Right ventricle myocardium inferior (tissue), 1 donor: ENCODE measurements around the gene CASP6. TPM values are rescaled to one million over a fixed set of nuclear protein-coding genes. Genes with fewer than 3 reads are reported as not detected.
"Not testable (repeated sequence)": the region's sequence is repeated elsewhere in the genome, so short reads cannot be mapped to it uniquely, and the experiment has no call there.

Source experiments
- ATAC-seq: fragments of 200-7000 bp; cut with Tn5 transposase; one replicate; pipeline ENCODE4 v1.9.1; 2020; ENCODE audit warnings: mild to moderate bottlenecking, moderate library complexity
- DNase-seq: peaks from one replicate; pipeline ENCODE4 v3.0.0; 2021; ENCODE audit errors: missing footprints
- intact Hi-C: fragments of 100-400 bp; cut with DNase I; formaldehyde crosslinking; loops from one replicate; pipeline ENCODE4 v1.11.0; 2022
- total RNA-seq: library from RNA; stranded (reverse); fragmentation: NEBNext Ultra II Directional; extraction: Animal tissue kit (Norgen Biotek cat#: 25700); gene quantifications from one replicate; pipeline ENCODE4 v1.2.1, GENCODE V29; 2021
- donor health status: DM: no; HTN: yes; CAD: no; lungs with severe emphysema.

The CASP6 gene
- total RNA-seq, 1 donor from 2014 or later = 8.9 TPM

DNA sequence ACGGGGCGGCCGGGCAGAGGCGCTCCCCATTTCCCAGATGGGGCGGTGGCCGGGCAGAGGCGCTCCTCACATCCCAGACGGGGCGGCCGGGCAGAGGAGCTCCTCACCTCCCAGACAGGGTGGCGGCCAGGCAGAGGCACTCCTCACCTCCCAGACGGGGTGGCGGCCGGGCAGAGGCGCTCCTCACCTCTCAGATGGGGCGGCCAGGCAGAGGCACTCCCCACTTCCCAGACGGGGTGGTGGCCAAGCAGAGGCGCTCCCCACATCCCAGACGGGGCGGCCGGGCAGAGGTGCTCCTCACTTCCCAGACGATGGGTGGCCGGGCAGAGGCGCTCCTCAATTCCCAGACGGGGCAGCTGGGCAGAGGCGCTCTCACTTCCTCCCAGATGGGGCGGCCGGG is 24.8 kb downstream of the CASP6 start:
- intact Hi-C loops, ATAC-seq: not testable (repeated sequence)
- peak; percentile 49 for DNase-seq

DNA sequence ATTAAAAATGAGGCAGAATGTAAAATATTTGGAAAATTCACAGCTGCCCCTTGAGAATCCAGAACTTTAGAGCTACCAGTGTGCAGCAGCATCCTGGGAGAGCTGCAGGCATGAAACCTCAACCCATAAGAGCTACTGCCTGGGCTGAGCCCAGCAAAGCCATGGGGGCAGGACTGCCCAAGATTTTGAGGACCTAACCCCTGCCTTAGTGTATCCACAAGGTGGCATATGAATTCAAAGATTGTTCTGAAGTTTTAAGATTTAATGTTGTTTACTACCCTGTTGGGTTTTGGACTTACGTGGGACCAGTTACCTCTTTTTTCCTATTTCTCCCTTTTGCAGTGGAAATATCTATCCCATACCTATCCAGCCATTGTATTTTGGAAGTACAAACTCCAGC is 26.4 kb downstream of the CASP6 start:
- ATAC-seq = no peak
- DNase-seq = peak; percentile 22
- intact Hi-C loops = no loop called here

DNA sequence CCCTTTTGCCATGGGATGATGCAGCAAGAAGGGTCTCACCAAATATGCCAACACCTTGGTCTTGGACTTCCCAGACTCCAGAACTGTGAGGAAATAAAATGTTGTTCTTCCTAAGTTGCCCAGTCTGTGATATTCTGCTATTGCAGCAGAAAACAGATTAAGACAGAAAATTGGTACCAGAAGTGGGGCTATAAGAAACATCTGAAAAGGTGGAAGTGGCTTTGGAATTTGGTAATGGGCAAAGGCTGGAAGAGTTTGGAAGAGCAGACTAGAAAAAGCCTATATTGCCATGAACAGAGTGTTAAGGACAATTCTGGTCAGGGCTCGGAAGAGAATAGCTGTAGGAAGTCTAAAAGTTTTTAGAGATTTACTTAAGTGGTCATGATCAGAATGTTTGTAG is 27.4 kb downstream of the CASP6 start:
- DNase-seq = no peak
- ATAC-seq = no peak
- intact Hi-C loops = no loop called here

DNA sequence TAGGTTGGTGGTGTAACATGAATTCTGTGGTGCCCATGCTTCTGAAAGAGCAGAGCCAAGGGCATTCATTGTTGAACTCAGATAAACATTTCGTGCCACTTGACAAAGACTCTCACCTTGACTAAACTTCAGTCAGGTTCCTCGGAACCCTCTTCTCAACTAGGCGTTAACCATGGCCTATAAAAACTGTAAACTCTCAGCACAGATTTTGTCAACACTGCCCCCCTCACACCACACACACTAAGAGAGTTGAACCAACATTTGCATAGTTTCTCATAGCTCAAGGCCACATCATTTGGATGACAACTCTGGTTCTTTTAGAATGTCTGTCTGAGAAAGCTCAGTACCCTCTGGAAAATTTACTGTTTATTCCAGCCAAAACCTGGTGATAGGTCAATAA is 28.1 kb downstream of the CASP6 start:
- DNase-seq (peak; percentile 13), ATAC-seq (no peak)
- intact Hi-C loops = no loop called here

DNA sequence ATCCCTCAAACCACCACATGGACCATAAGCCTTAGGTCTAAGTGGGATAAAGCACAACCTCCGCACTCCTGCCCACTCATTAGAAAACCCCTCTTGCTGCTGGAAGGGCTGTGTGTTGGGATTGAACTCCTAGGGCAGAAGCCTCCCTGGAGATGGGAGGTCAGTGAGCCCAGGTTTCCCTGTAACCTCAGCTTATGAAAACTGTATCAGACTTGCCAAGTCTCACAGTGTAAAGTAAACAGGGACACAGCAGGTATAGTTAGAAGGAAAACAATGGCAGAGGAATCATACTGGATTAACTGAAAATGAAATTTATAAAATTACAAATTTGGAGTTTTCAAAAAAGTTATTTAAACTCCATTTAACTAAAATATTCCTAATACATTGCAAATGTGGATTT is 29.9 kb downstream of the CASP6 start:
- DNase-seq = no peak
- intact Hi-C loops = no loop called here
- no peak for ATAC-seq

GRCh38 chr4:109672169-109672930 is 30.9 kb downstream of the CASP6 start:
- intact Hi-C loops = no loop called here
- DNase-seq = no peak
- ATAC-seq = no peak

GRCh38 chr4:109671350-109671749 is 31.9 kb downstream of the CASP6 start:
- no peak for DNase-seq
- intact Hi-C loops = no loop called here
- ATAC-seq = no peak

GRCh38 chr4:109665783-109666485 is 37.3 kb downstream of the CASP6 start:
- DNase-seq (no peak), ATAC-seq (no peak)
- intact Hi-C loops = no loop called here

DNA sequence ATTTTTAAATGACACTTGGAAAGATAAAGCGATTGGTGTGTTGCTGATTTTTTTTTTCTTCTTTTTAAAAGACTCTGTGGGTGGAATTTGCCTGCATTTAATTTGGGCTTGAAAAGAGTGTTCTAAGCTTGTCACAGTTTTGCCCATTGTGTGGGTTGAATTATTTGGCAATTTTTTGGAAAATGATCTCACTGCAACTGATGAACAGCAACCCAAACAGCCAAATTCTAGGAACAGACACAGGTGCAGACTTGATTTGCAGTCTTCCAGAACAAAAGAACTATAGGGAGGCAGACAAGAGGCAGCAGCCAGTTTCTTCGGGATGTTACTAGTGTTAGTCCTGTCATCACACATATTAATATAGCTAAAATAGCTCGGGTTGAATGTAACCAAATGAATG is 40.5 kb downstream of the CASP6 start:
- no peak for ATAC-seq
- intact Hi-C loops = no loop called here
- no peak for DNase-seq

- DNase-seq (no peak), ATAC-seq (no peak)
- intact Hi-C loops = no loop called here
These were observed 41.1 kb downstream of the CASP6 start for GRCh38 chr4:109662116-109662515.

DNA sequence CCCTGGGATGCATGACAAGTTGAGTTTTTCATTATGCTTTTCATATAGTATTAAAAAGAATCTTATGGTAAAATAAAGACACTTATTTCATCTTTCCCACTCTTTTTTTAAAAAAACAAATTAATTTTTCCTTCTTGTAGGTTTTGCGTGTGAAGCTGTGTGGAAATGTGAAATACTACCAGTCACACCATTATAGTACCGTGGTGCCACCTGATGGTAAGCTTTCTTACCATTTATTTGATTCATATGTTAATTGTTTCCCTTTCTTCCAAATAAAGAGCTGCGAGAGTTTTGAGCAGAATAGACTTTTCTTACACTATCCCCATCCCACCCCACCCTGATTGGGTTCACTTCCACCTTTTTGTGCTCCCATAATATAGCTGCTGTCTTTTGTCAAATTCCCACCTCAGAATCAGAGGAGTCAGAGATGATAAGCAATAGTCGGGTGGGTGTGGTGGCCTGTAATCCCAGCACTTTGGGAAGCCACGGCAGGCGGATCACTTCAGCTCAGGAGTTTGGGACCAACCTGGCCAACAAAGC is 44.3 kb downstream of the CASP6 start:
- no peak for ATAC-seq
- intact Hi-C loops = loop anchor here (5.0 kb wide), 1 partner anchor 237 kb away; no protein-coding TSS in a partner anchor

GRCh38 chr4:109657854-109658418 is 45.3 kb downstream of the CASP6 start:
- intact Hi-C loops = loop anchor here (5.0 kb wide), 1 partner anchor 236 kb away; no protein-coding TSS in a partner anchor
- DNase-seq = no peak

More for the DNA sequence above, 44.3 kb downstream of the CASP6 start:
- no peak for DNase-seq

GRCh38 chr4:109655396-109655795 is 47.8 kb downstream of the CASP6 start:
- intact Hi-C loops = loop anchor here (5.0 kb wide), 1 partner anchor 233 kb away; no protein-coding TSS in a partner anchor
- no peak for DNase-seq
- ATAC-seq = no peak

More at GRCh38 chr4:109657854-109658418, 45.3 kb downstream of the CASP6 start:
- ATAC-seq = no peak

- ATAC-seq = no peak
- intact Hi-C loops = no loop called here
These were observed 53.4 kb downstream of the CASP6 start for GRCh38 chr4:109649872-109650271.

DNA sequence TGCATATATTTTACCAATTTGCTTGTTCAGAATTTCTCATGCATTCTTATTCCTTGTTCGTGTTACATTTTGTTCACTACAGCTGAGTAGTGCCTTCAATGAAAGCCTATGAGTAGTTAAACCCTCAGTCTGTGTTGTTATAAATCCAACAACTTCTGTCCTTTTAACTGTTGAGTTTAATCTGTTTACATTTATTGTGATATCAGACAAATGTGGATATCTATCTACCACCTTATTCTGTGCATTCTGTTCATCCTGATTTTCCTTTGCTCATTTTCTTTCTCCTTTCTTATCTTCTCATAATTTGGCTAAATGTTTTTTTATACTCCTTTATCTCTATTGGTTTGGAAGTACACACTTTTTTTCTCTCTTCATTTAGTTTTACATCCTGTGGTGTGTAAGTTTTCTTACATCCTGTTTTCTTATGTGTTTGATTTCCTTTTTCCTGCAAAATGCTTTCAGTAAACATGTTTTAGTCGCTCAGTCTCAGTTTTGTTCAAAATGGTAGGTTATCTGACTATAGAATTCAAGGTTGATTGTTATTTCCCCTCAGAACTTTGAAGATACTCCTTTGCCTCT is 54.2 kb downstream of the CASP6 start:
- DNase-seq (no peak), ATAC-seq (no peak)
- intact Hi-C loops = no loop called here

More at GRCh38 chr4:109649872-109650271, 53.4 kb downstream of the CASP6 start:
- DNase-seq = no peak

GRCh38 chr4:109648266-109648996 is 54.8 kb downstream of the CASP6 start:
- intact Hi-C loops = no loop called here
- ATAC-seq = no peak
- DNase-seq = no peak

GRCh38 chr4:109645874-109646710 is 57.2 kb downstream of the CASP6 start:
- DNase-seq (no peak), ATAC-seq (peak; percentile 54)
- intact Hi-C loops = no loop called here

DNA sequence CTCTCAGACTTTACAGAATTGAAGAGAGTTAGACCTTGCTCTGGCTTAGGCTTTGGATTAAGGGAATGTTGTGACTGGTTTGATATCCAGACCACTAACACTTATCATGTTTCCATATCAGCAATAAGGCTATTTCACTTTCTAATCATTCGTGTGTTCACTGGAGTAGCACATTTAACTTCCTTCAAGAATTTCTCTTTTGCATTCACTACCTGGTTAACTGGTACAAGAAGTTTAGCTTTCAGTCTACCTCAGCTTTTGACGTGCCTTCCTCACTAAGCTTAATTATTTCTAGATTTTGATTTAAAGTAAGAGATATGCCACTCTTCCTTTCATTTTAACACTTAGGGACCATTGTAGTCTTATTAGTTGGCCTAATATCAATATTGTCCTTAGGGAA is 62.6 kb downstream of the CASP6 start:
- intact Hi-C loops = no loop called here
- ATAC-seq = no peak
- no peak for DNase-seq
